ENCODE measurements around the gene FGF23. TPM values are rescaled to one million over a fixed set of nuclear protein-coding genes. Genes with fewer than 3 reads are reported as not detected.

FGF23 gene
- total RNA-seq, 2 experiments from 2014 or later: not detected

- ChIA-PET POLR2A (no interaction called here), CTCF (interaction anchor here (1.5 kb wide), 1 partner anchor 25 kb away, joined by 3 read pairs; no protein-coding TSS in a partner anchor)
- DNase-seq (no peak), ATAC-seq (no peak)
- H3K9me3 Mint-ChIP-seq: no peaks in the 10 kb centered on the region
- no peaks in the 10 kb centered on the region for H3K4me1 Mint-ChIP-seq (ENCODE audit: low read depth)
- H3K36me3 Mint-ChIP-seq (ENCODE audit: low read depth): no peaks in the 10 kb centered on the region
- no peak for TF ChIP-seq CTCF (IDR thresholded peaks at IDR 0.05)
- intact Hi-C loops (cut with micrococcal nuclease): no loop called here
- H3K4me3 Mint-ChIP-seq: no peak overlapping the region
- peaks cover 15% of the 10 kb centered on the region for H3K27me3 Mint-ChIP-seq
- no peak overlapping the region for H3K27ac Mint-ChIP-seq
These were observed 740 bp downstream of the FGF23 start for GRCh38 chr12:4378772-4379171.

GRCh38 chr12:4375449-4375848 lies 4.1 kb downstream of the FGF23 start:
- no peak for TF ChIP-seq CTCF (IDR thresholded peaks at IDR 0.05)
- no peaks in the 10 kb centered on the region for H3K9me3 Mint-ChIP-seq
- H3K4me3 Mint-ChIP-seq: no peak overlapping the region
- no peak for DNase-seq
- POLR2A ChIA-PET: no interaction called here
- no peak for ATAC-seq
- CTCF ChIA-PET: no interaction called here
- intact Hi-C loops (cut with micrococcal nuclease): no loop called here
- H3K27me3 Mint-ChIP-seq: peaks cover 15% of the 10 kb centered on the region
- H3K27ac Mint-ChIP-seq: no peak overlapping the region
- no peaks in the 10 kb centered on the region for H3K36me3 Mint-ChIP-seq (ENCODE audit: low read depth)
- H3K4me1 Mint-ChIP-seq (ENCODE audit: low read depth): no peaks in the 10 kb centered on the region

- TF ChIP-seq CTCF (IDR thresholded peaks at IDR 0.05): no peak
- DNase-seq (no peak), ATAC-seq (no peak)
- H3K36me3 Mint-ChIP-seq (ENCODE audit: low read depth): no peaks in the 10 kb centered on the region
- peaks cover 4% of the 10 kb centered on the region for H3K27me3 Mint-ChIP-seq
- H3K4me3 Mint-ChIP-seq: no peak overlapping the region
- no peak overlapping the region for H3K27ac Mint-ChIP-seq
- POLR2A ChIA-PET: no interaction called here
- CTCF ChIA-PET: no interaction called here
- H3K4me1 Mint-ChIP-seq (ENCODE audit: low read depth): no peaks in the 10 kb centered on the region
- H3K9me3 Mint-ChIP-seq: no peaks in the 10 kb centered on the region
- intact Hi-C loops (cut with micrococcal nuclease): no loop called here
These were observed 6.9 kb downstream of the FGF23 start for GRCh38 chr12:4372653-4373052.

- H3K4me1 Mint-ChIP-seq (ENCODE audit: low read depth): no peaks in the 10 kb centered on the region
- no peak overlapping the region for H3K4me3 Mint-ChIP-seq
- intact Hi-C loops (cut with micrococcal nuclease): no loop called here
- ATAC-seq: no peak
- ChIA-PET POLR2A (no interaction called here), CTCF (no interaction called here)
- DNase-seq: no peak
- no peaks in the 10 kb centered on the region for H3K9me3 Mint-ChIP-seq
- no peak overlapping the region for H3K27ac Mint-ChIP-seq
- TF ChIP-seq CTCF (IDR thresholded peaks at IDR 0.05): no peak
- peaks cover 4% of the 10 kb centered on the region for H3K27me3 Mint-ChIP-seq
- H3K36me3 Mint-ChIP-seq (ENCODE audit: low read depth): no peaks in the 10 kb centered on the region
These were observed 9.2 kb downstream of the FGF23 start for GRCh38 chr12:4370265-4370664.

- CTCF ChIA-PET: no interaction called here
- no peaks in the 10 kb centered on the region for H3K9me3 Mint-ChIP-seq
- peaks cover 4% of the 10 kb centered on the region for H3K27me3 Mint-ChIP-seq
- ATAC-seq (no peak), DNase-seq (no peak)
- no peaks in the 10 kb centered on the region for H3K36me3 Mint-ChIP-seq (ENCODE audit: low read depth)
- POLR2A ChIA-PET: no interaction called here
- H3K4me1 Mint-ChIP-seq (ENCODE audit: low read depth): no peaks in the 10 kb centered on the region
- no peak overlapping the region for H3K27ac Mint-ChIP-seq
- no peak for TF ChIP-seq CTCF (IDR thresholded peaks at IDR 0.05)
- intact Hi-C loops (cut with micrococcal nuclease): no loop called here
- H3K4me3 Mint-ChIP-seq: no peak overlapping the region
These were observed 10.0 kb downstream of the FGF23 start for GRCh38 chr12:4369548-4369947.

Measured in activated CD8-positive, alpha-beta T cell treated with anti-CD3 and anti-CD28 coated beads for 36 hours (primary cell).